ENCODE measurements around the gene ANK3. TPM values are rescaled to one million over a fixed set of nuclear protein-coding genes. Genes with fewer than 3 reads are reported as not detected.

ANK3 gene
- total and polyA plus RNA-seq, 2 experiments from 2014 or later: 46.5 to 85.2 TPM

DNA sequence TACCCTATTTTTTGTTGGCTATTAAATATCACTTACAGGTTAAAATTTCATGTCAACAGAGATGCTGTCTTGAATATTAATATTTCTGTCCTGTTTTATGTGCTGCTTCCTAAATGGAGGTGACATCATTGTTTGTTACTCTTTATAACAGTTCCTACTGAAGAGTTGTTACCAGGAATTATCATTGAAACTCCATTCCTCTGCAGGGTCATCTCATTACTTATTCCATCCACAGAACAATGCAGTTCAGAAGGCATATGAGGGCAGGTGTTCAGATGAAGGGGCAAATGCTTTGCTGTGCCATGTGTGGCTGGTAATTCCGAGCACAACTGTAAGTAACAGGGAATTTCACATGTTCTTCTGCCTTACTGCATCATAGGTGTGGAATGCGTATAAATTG, 113.4 kb downstream of the ANK3 start:
- no peaks in the 10 kb centered on the region for H3K27me3 ChIP-seq (ENCODE audit: insufficient read depth)
- peaks cover 8% of the 10 kb centered on the region for H3K4me1 Mint-ChIP-seq
- H3K4me2 ChIP-seq: no peak overlapping the region
- H3F3A ChIP-seq (replicated peaks; ENCODE audit: low read depth): no peaks in the 10 kb centered on the region
- no peaks in the 10 kb centered on the region for H3K27me3 Mint-ChIP-seq (ENCODE audit: insufficient read depth, low read depth, poor library complexity)
- no peak overlapping the region for H3K4me3 ChIP-seq
- ATAC-seq: no peak
- no peak overlapping the region for H3K27ac ChIP-seq (ENCODE audit: low read depth)
- H3K79me2 ChIP-seq (replicated peaks; ENCODE audit: insufficient read depth): no peaks in the 10 kb centered on the region
- no peaks in the 10 kb centered on the region for H3K36me3 Mint-ChIP-seq (ENCODE audit: low read depth)
- DNase-seq (ENCODE audit: low spot score): no peak
- no peak overlapping the region for H3K4me3 Mint-ChIP-seq
- no peaks in the 10 kb centered on the region for H3K9me2 ChIP-seq (ENCODE audit: insufficient read depth)
- H3K4me1 ChIP-seq (ENCODE audit: insufficient read depth): peaks cover 9% of the 10 kb centered on the region
- H3K36me3 ChIP-seq (ENCODE audit: insufficient read depth): no peaks in the 10 kb centered on the region
- no peak overlapping the region for H2AFZ ChIP-seq
- H3K27ac Mint-ChIP-seq: no peak overlapping the region
- H4K20me1 ChIP-seq (replicated peaks; ENCODE audit: insufficient read depth): no peaks in the 10 kb centered on the region
- no peaks in the 10 kb centered on the region; the same call in 2 of the 3 replicates for H3K9me3 Mint-ChIP-seq
- TF ChIP-seq ZNF331 (CRISPR knock-in tag; IDR thresholded peaks at IDR 0.05; ENCODE audit: low read depth): no peak
- no peak for TF ChIP-seq STAT1 (IDR thresholded peaks at IDR 0.05; ENCODE audit: unreplicated experiment)
- no peak for TF ChIP-seq REST (IDR thresholded peaks at IDR 0.05; ENCODE audit: unreplicated experiment)

- Histone ChIP-seq H3K36me3 (ENCODE audit: insufficient read depth) (no peaks in the 10 kb centered on the region), H3K4me2 (no peak overlapping the region), H3K27ac (ENCODE audit: low read depth) (no peak overlapping the region), H3K79me2 (replicated peaks; ENCODE audit: insufficient read depth) (no peaks in the 10 kb centered on the region), H3K4me1 (ENCODE audit: insufficient read depth) (no peaks in the 10 kb centered on the region), H4K20me1 (replicated peaks; ENCODE audit: insufficient read depth) (no peaks in the 10 kb centered on the region), H3K9me2 (ENCODE audit: insufficient read depth) (no peaks in the 10 kb centered on the region), H3K4me3 (no peak overlapping the region), H3K27me3 (ENCODE audit: insufficient read depth) (no peaks in the 10 kb centered on the region), H2AFZ (no peak overlapping the region), H3F3A (replicated peaks; ENCODE audit: low read depth) (no peaks in the 10 kb centered on the region)
- no peak overlapping the region for H3K4me3 Mint-ChIP-seq
- TF ChIP-seq, protein P1, sequence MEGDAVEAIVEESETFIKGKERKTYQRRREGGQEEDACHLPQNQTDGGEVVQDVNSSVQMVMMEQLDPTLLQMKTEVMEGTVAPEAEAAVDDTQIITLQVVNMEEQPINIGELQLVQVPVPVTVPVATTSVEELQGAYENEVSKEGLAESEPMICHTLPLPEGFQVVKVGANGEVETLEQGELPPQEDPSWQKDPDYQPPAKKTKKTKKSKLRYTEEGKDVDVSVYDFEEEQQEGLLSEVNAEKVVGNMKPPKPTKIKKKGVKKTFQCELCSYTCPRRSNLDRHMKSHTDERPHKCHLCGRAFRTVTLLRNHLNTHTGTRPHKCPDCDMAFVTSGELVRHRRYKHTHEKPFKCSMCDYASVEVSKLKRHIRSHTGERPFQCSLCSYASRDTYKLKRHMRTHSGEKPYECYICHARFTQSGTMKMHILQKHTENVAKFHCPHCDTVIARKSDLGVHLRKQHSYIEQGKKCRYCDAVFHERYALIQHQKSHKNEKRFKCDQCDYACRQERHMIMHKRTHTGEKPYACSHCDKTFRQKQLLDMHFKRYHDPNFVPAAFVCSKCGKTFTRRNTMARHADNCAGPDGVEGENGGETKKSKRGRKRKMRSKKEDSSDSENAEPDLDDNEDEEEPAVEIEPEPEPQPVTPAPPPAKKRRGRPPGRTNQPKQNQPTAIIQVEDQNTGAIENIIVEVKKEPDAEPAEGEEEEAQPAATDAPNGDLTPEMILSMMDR (conservative IDR thresholded peaks at IDR 0.05; ENCODE audit: low read depth in 2 of 2): no peak
- no peak for TF ChIP-seq EZH2phosphoT487 (IDR thresholded peaks at IDR 0.05; ENCODE audit: unreplicated experiment)
- no peak for TF ChIP-seq CREB1 (CRISPR knock-in tag; IDR thresholded peaks at IDR 0.05; ENCODE audit: low read depth)
- no peak for TF ChIP-seq STAT1 (IDR thresholded peaks at IDR 0.05; ENCODE audit: unreplicated experiment)
- H3K27me3 Mint-ChIP-seq (ENCODE audit: insufficient read depth, low read depth, poor library complexity): no peaks in the 10 kb centered on the region
- no peak overlapping the region for H3K27ac Mint-ChIP-seq
- H3K36me3 Mint-ChIP-seq (ENCODE audit: low read depth): no peaks in the 10 kb centered on the region
- H3K9me3 Mint-ChIP-seq: no peaks in the 10 kb centered on the region; the same call in 2 of the 3 replicates
- DNase-seq (ENCODE audit: low spot score): no peak
- ATAC-seq: no peak
- H3K4me1 Mint-ChIP-seq: no peaks in the 10 kb centered on the region
Measured at GRCh38 chr10:60271319-60272040, 118.2 kb downstream of the ANK3 start.

Data from GM23338 (cell line).